Cardiac fibroblast (primary cell): Measurements from ENCODE around the gene FAM118B.

Experiments used
- DNase-seq, 2 donors: peaks; one replicate each; pipeline versions ENCODE4 v3.0.0 to v3.0.0-alpha.2; 2010; ENCODE audit warnings: low read depth in 2 of 2
- H3K4me3 ChIP-seq, 2 donors: replicated peaks in 1 of 2; 1 replicate in 1 of 2; 2 replicates in 1 of 2; pipeline ENCODE4 v1.5.1; 2011; ENCODE audit warnings: low read depth in 2 of 2, low read length in 2 of 2, mild to moderate bottlenecking in 2 of 2, moderate library complexity in 1 of 2
- TF ChIP-seq, protein P1 (sequence below): IDR thresholded peaks from one replicate; pipeline ENCODE4 v1.5.1; 2011; ENCODE audit warnings: low read depth, mild to moderate bottlenecking, low read length, inconsistent platforms

FAM118B gene

DNA sequence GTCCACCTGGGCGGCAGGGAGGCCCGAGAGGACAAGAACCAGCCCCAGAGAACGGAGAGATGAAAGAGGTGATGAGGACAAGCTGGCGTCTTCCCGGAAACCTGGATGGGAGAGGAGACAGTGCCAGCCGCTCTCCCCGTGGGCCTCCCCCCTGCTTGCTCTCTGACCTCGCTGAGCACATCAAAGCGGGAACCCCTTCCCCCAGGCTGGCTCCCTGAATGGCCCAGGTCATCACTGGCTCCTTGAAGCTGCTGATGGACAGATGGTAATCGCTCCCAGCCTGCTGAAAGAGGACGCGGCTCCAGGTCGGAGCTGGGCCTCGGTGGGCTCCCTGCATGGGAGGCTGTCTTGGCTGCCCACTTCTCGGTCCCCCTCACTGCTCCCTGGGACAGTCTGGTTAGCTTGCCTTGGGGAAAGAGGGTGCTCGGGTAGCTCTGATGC is 18.5 kb upstream of the FAM118B start:
- no peak for DNase-seq
- no peak overlapping the region for H3K4me3 ChIP-seq
- TF ChIP-seq, protein P1, sequence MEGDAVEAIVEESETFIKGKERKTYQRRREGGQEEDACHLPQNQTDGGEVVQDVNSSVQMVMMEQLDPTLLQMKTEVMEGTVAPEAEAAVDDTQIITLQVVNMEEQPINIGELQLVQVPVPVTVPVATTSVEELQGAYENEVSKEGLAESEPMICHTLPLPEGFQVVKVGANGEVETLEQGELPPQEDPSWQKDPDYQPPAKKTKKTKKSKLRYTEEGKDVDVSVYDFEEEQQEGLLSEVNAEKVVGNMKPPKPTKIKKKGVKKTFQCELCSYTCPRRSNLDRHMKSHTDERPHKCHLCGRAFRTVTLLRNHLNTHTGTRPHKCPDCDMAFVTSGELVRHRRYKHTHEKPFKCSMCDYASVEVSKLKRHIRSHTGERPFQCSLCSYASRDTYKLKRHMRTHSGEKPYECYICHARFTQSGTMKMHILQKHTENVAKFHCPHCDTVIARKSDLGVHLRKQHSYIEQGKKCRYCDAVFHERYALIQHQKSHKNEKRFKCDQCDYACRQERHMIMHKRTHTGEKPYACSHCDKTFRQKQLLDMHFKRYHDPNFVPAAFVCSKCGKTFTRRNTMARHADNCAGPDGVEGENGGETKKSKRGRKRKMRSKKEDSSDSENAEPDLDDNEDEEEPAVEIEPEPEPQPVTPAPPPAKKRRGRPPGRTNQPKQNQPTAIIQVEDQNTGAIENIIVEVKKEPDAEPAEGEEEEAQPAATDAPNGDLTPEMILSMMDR, result no peak

DNA sequence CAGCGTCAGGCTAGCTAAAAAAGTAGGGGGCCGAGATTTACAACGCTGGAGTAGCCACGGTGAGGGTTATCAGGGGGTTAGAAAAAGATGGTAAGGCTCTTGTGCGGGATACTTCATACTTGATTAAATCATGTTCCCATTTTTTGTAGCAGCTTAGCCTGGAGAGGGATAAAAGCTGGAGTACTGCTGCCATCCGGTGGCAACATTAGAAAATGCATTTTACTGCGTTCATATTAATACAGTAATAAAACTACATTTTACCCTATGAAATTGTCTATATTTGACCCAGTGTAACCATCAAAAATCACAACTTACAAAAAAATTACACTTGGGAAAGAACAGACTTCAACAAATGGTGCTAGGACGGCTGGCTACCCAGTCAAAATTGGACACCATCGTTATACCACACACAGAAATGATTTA is 17.4 kb upstream of the FAM118B start:
- peak; percentile 65 to 70 for DNase-seq
- no peak overlapping the region for H3K4me3 ChIP-seq
- TF ChIP-seq, protein P1, result peak; percentile 56

DNA sequence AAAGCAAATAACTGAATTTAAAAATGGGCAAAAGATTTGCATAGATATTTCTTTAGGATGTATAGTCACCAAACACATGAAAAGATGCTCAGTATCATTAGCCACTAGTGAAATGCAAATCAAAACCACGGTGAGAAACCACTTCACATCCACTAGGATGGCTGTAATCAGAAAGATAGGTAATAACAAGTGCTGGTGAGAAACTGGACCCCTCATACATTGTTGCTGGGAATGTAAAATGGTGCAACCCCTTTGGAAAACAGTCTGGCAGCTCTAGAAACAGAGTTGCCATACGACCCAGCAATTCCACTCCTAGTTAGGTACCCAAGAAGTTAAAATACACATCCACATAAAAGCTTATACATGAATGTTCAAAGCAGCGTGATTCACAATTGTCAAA is 16.5 kb upstream of the FAM118B start:
- H3K4me3 ChIP-seq, result no peak overlapping the region
- DNase-seq, result no peak
- TF ChIP-seq, protein P1, result no peak

DNA sequence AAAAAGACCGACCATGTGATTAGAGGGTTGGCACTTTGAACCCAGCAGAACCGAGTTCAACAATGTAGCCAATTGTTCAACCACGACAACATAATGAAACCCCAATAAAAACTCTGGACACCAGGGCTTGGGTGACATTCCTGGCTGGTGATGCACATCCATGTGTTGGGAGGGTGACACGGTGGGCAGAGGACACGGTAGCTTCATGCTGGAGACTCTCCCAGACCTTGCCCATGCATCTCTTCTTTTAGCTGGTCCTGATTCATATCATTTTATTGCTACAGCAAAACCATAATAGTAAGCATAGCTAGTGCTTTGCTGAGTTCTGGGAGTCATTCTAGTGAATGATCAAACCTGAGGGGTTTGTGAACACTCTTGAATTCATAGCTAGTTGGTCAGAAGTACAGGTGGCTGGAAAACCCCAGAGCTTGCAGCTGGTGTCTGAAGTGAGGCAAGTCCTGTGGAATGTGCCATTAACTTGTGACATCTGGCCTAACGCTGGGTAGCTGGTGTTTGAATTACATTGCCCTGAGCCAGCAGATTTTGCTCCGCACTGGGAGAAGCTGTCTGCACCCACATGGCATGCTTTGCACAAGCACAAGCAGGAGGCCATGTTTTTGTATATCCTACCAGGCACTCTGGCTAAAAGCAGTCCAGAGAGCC is 14.2 kb upstream of the FAM118B start:
- TF ChIP-seq, protein P1, result no peak
- DNase-seq, result peak in 1 of 2 donors; percentile 55

DNA sequence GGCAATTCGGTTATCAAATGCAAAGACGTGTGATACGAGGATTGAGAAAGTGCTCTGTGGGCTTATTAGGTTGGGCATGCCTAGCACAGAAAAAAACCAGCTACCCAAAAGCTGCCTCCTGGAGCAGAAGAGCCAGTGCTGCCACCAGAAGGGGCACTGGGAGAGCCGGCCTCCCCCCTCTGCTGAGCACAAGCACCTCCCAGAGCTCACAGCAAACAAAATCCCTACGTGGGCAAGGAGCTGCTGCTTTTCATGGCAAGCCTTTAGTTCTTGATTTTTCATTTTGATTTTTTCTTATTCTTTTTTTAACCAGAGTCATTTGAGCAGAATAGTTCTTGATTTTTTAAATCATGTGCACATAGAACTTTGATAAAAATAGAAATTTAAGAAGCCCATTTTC is 12.9 kb upstream of the FAM118B start:
- no peak overlapping the region for H3K4me3 ChIP-seq
- DNase-seq, result no peak
- TF ChIP-seq, protein P1, result no peak

More for the DNA sequence above, 14.2 kb upstream of the FAM118B start:
- no peak overlapping the region for H3K4me3 ChIP-seq

DNA sequence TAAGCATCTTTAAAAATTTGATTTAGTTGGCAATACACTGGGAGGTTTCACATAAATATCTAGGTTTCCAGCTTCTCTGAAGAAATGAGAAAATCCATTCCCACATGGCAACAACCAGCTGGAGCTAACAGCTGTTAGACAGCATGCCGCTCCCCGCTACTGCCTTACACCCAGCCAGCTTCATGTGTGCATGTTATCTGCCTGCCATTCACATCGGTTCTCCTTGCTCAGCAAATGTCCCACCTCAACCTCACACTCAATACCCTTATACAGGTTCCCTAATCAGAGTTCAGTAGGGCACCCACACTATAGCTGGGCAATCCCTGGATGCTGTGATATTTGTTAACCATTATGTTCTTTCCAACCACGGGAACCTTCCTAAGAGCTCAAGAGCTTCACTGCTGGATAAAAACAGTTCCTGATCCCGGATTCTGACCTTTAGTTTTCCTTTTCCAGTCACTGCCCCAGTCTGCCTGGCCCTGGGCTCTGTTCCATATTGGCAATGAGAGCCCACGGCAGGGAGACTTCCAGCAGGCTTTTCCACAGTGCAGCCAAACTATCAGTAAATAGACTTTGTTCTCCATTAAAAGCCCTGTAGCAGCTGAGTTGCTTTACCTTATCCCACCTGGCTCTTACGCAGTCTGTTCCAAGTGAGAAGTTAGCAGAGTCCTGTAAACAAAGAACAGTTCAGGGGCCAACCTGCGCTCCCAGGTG is 8.8 kb upstream of the FAM118B start:
- no peak overlapping the region for H3K4me3 ChIP-seq
- TF ChIP-seq, protein P1, result no peak
- no peak for DNase-seq
